A549 treated with AZD2906 at 1 μM for 4 hours (cell line): ENCODE data around the gene OR52K1. TPM values are rescaled to one million over a fixed set of nuclear protein-coding genes. Genes with fewer than 3 reads are reported as not detected.

Experiments used
- total RNA-seq: library from RNA; stranded (reverse); fragments of 200-300 nt; extraction: Qiagen RNA extraction; gene quantifications from 5 replicates; pipeline ENCODE4 v1.2.3, GENCODE V29; 2022

The OR52K1 gene
- not detected in 5 replicates for total RNA-seq

DNA sequence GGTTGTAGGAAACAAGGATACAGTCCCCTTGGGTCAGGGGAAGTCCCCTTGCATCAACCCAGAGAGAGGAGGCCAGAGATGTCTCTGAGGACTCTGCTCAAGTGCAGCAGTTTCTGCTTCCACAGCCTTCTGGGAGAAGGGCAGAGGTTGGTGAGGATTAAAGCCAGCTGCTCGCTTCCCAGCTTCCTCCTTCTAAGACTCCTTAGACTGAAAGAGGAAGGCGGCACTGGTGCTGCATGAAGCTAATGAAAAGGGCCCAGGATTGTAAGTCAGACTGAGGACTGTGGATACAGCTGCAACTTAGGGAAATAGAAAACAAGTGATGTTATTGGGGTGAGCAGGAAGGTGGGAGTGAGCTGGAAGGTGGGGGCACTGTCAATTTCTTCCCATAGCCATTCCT, at the start of gene OR52K1:
Gene OR52K1 (plus strand): TSS at position 202 of the 400 bp plus-strand sequence. CDS start 6,255 bp downstream, outside the sequence.

DNA sequence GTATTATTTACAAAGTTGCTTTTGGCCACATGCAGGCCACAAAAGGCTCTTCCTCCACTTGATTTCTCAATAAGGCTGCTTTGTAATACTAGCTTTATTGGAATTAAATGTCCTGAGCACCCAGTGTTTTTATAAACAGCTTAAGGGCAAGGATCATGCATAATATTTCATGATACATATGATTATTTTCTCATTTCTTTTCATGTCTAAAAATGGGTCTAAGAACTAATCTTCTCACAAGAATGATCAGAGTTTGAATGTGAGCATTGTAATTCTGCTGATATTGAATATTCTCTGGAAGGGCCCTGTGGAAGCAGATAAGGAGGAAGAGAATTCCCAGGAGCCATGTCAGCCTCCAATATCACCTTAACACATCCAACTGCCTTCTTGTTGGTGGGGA, 33.5 kb upstream of the OR52K1 start, which contains the start of gene OR52K2:
Gene OR52K2 (plus strand): TSS at position 301 of the 400 bp plus-strand sequence. CDS start 45 bp downstream, at position 346.

Other genes starting within 250 kb of the OR52K1 start
- gene OR52B4, start 114.3 kb upstream of the OR52K1 start, total RNA-seq, result not detected in 5 replicates
- gene TRIM21, start 88.9 kb upstream of the OR52K1 start, total RNA-seq, result 19.8 to 22.1 TPM (median 20.3 TPM) in 5 replicates
- not detected in 5 replicates for gene OR52K2, start 33.4 kb upstream of the OR52K1 start, total RNA-seq
- not detected in 5 replicates for gene OR52M1, start 62.5 kb downstream of the OR52K1 start, total RNA-seq
- not detected in 5 replicates for gene OR52I2, start 99.1 kb downstream of the OR52K1 start, total RNA-seq
- not detected in 5 replicates for gene OR52I1, start 111.4 kb downstream of the OR52K1 start, total RNA-seq
- gene TRIM68, start 125.6 kb downstream of the OR52K1 start, total RNA-seq, result 7.6 to 9.6 TPM (median 8.4 TPM) in 5 replicates
- not detected in 5 replicates for gene OR51D1, start 154.8 kb downstream of the OR52K1 start, total RNA-seq
- gene OR51E1, start 161.3 kb downstream of the OR52K1 start, total RNA-seq, result not detected in 5 replicates
- not detected in 5 replicates for gene OR51E2, start 215.2 kb downstream of the OR52K1 start, total RNA-seq
- not detected in 5 replicates for gene MMP26, start 222.1 kb downstream of the OR52K1 start, total RNA-seq